Skeletal muscle tissue (tissue), 4 donors: ENCODE measurements around the gene KIAA1549. TPM values are rescaled to one million over a fixed set of nuclear protein-coding genes. Genes with fewer than 3 reads are reported as not detected.

Source experiments
- H3K27ac ChIP-seq: one replicate; pipeline ENCODE4 v1.7.0; 2013; ENCODE audit warnings: mild to moderate bottlenecking, low read depth, low read length, inconsistent platforms
- H3K27me3 ChIP-seq, 3 donors: one replicate each; pipeline ENCODE4 v1.7.0; 2013; ENCODE audit warnings: low read length in 3 of 3; ENCODE audit not compliant: control insufficient read depth in 3 of 3, insufficient read depth in 3 of 3
- H3K36me3 ChIP-seq, 3 donors: one replicate each; pipeline ENCODE4 v1.7.0; 2013; ENCODE audit warnings: low read length in 3 of 3; ENCODE audit not compliant: control insufficient read depth in 3 of 3, insufficient read depth in 3 of 3
- H3K4me1 ChIP-seq, 3 donors: one replicate each; pipeline ENCODE4 v1.7.0; 2013; ENCODE audit warnings: low read length in 3 of 3, mild to moderate bottlenecking in 3 of 3; ENCODE audit not compliant: control insufficient read depth in 3 of 3, insufficient read depth in 3 of 3
- H3K4me3 ChIP-seq, 3 donors: one replicate each; pipeline ENCODE4 v1.7.0; 2013; ENCODE audit warnings: low read length in 3 of 3
- H3K9ac ChIP-seq, 3 donors: one replicate each; pipeline ENCODE4 v1.7.0; 2013; ENCODE audit warnings: low read length in 3 of 3, mild to moderate bottlenecking in 3 of 3, moderate library complexity in 2 of 3, low read depth in 1 of 3
- H3K9me3 ChIP-seq, 3 donors: one replicate each; pipeline ENCODE4 v1.7.0; 2013; ENCODE audit warnings: low read length in 3 of 3; ENCODE audit not compliant: control insufficient read depth in 3 of 3
- total RNA-seq: library from RNA; depleted of rRNA; stranded (reverse); fragments of >200 nt; gene quantifications from one replicate; pipeline ENCODE4 v1.2.3, GENCODE V29; 2014
- donor health status: Osteomylitis.

The KIAA1549 gene
- total RNA-seq, 1 donor from 2014 or later = 4.2 TPM

DNA sequence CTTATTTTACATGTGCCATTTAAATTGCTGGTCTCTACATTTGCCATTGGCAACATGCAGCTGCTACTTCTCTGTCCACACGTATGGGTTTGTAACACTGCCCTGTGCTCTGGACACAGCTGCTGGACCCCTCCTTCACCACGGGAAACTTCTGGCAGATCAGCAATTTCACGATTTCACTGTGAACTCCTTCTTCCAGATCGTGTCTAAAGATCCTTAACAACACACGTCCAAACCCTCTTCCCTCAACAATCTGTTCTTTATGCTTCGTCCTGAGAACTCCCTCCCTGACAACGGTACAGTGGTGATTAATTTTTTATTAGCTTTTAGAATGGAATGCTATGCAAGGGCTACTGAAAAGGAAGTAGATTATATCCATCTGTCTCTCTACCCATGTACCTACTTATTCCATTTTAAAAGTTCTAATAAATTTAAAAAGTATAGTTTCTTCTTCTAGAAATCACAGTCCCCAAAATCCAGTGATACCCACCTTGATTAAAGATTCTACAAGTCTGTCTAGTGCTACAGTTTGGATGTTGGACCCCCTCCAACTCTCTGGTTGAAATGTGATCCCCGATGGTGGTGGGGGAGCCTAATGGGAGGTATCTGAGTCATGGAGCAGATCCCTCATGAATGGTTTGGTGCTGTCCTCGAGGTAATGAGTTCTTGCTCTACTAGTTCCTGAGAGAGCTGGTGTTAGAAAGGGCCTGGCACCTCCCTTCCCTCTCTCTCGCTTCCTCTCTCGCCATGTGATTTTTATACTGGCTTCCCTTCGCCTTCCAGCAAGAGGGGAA lies 81.0 kb downstream of the KIAA1549 start:
- Histone ChIP-seq H3K9ac (no peak overlapping the region), H3K36me3 (no peaks in the 10 kb centered on the region), H3K9me3 (no peaks in the 10 kb centered on the region), H3K4me1 (no peaks in the 10 kb centered on the region), H3K4me3 (no peak overlapping the region), H3K27me3 (no peaks in the 10 kb centered on the region), H3K27ac (no peak overlapping the region)

DNA sequence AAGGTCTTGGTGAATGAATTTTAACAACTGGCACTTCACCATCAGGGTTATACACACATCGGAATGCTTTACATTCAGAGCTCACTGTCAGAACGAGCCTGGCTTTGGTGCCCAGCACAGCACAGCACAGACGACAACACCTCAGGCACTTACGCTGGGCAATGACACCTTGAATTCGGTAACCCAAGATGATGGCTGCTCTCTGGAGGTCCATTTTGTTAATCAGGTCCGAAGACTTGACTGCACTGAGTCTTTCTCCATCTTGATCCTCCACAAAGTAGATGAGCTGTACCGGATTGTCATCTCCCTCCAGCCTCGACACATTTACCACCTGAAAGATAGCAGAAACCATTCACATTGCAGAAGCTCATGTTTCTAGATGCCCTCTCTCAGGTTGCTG lies 82.4 kb downstream of the KIAA1549 start:
- no peaks in the 10 kb centered on the region for H3K9me3 ChIP-seq
- no peaks in the 10 kb centered on the region for H3K27me3 ChIP-seq
- no peak overlapping the region for H3K9ac ChIP-seq
- H3K4me1 ChIP-seq = no peaks in the 10 kb centered on the region
- H3K4me3 ChIP-seq = no peak overlapping the region
- no peak overlapping the region for H3K27ac ChIP-seq
- peaks cover 0 to 2% (median 0%) of the 10 kb centered on the region in 3 donors for H3K36me3 ChIP-seq

DNA sequence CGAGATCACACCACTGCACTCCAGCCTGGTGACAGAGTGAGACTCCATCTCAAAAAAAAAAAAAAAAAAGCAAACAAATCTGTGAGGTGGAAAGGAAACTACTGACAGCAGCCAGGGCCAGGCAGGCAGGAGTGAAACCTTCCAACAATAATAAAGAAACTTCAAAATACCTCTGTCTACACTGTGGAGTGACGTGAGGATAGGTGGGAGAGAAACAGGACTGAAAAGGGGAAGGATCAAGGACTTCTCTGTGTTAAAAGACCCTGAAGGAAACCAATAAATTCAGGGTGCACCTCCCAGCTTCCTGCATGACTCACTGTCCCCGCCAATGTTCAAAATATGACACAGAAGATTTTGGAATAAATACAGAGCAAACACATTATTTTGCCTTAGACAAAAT lies 82.9 kb downstream of the KIAA1549 start:
- no peaks in the 10 kb centered on the region for H3K4me1 ChIP-seq
- no peaks in the 10 kb centered on the region for H3K9me3 ChIP-seq
- no peaks in the 10 kb centered on the region for H3K27me3 ChIP-seq
- no peak overlapping the region for H3K4me3 ChIP-seq
- H3K36me3 ChIP-seq = peaks cover 0 to 2% (median 0%) of the 10 kb centered on the region in 3 donors
- H3K27ac ChIP-seq = no peak overlapping the region
- no peak overlapping the region for H3K9ac ChIP-seq

DNA sequence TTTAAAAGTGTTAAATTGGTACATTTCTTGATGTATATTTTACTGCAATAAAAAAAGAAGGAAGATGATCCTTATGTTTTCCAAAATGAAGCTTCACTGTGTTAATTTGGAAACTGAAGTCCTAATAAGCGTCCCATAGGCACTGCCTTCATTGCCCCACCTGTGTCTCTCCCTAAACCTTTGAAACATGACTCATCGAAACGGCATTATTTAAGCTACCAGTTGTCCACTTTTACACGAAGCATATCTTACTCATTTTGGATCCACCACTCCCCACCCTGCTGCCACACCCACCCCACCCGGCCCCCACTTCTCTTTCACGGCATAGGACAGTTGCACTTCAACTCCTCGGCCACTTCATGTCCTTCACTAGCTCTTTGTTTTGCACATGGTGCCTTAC lies 85.5 kb downstream of the KIAA1549 start:
- no peak overlapping the region for H3K27ac ChIP-seq
- H3K36me3 ChIP-seq = peaks cover 0 to 2% (median 0%) of the 10 kb centered on the region in 3 donors
- no peak overlapping the region for H3K9ac ChIP-seq
- peaks cover 3 to 10% (median 7%) of the 10 kb centered on the region in 3 donors for H3K4me1 ChIP-seq
- no peaks in the 10 kb centered on the region for H3K27me3 ChIP-seq
- no peak overlapping the region for H3K4me3 ChIP-seq
- no peaks in the 10 kb centered on the region for H3K9me3 ChIP-seq

DNA sequence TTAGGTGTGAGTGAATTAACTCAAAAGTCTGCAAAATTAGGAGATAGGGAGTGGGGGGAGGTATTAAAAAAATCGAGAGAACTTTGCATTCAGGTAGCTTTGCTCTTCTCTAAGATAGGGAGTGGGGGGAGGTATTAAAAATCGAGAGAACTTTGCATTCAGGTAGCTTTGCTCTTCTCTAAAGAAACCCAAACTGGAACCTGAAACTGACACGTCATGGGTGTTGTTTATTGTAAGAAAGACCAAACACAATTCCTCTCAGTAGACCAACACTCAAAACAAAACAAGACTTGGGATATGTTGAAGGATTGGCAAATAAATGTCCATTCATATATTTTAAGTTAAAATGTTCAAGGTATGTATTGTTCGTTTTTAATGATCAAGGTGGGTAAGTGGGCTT lies 87.9 kb downstream of the KIAA1549 start:
- H3K4me1 ChIP-seq = peaks cover 3 to 17% (median 7%) of the 10 kb centered on the region in 3 donors
- no peaks in the 10 kb centered on the region for H3K9me3 ChIP-seq
- H3K27ac ChIP-seq = no peak overlapping the region
- no peak overlapping the region for H3K9ac ChIP-seq
- peaks cover 0 to 2% (median 0%) of the 10 kb centered on the region in 3 donors for H3K36me3 ChIP-seq
- H3K27me3 ChIP-seq = no peaks in the 10 kb centered on the region
- H3K4me3 ChIP-seq = no peak overlapping the region

DNA sequence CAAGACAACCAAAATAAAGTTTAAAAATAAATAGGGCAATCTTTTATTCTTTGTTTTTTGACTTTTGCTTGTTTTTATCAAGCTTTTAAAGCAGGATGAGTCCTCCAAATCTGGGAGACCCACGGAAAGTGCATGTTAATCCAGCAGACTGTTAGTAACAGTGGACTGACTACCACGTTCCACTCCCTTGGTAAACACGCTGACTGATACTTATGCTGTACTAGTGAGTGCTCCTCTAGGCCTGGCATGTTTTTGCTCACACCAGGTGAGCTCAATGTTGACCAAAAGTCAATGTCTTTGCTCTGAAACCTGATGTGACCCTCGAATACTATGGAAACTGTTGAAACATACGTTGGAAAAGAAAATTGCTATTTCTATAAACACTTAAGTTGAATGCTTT lies 88.4 kb downstream of the KIAA1549 start:
- Histone ChIP-seq H3K36me3 (peaks cover 0 to 2% (median 0%) of the 10 kb centered on the region in 3 donors), H3K4me3 (no peak overlapping the region)

DNA sequence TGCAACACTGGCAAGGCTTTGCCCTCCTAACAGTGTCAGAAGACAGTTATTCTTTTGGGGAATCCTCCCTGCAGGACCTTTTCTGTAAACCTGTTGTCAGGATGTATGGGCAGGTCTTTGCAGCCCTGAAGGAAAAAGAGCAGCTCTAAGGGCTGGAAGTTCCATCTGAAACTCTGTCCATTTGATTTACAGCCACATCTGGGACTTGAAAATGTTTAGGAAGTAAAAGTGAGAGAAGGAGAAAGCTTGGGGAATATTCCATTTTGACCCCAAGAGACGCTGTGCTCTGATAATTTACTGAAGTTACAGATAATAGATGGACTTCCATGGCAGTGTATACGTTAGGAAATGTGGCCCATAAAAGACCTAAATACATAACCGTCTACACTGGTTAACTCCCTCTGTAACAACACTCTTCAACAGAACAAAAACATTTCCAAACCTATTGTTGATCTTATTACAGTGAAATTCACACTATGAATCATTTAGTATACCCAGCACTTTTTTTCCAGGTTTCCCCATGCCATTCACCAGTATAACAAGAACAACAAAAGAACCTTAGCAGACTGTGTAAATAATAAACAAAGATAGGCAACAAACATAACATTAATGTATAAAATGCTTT lies 89.1 kb downstream of the KIAA1549 start:
- Histone ChIP-seq H3K4me3 (no peak overlapping the region), H3K4me1 (peaks cover 3 to 17% (median 7%) of the 10 kb centered on the region in 3 donors), H3K27me3 (no peaks in the 10 kb centered on the region), H3K27ac (no peak overlapping the region), H3K9me3 (no peaks in the 10 kb centered on the region), H3K36me3 (peaks cover 0 to 2% (median 0%) of the 10 kb centered on the region in 3 donors), H3K9ac (no peak overlapping the region)

More for the DNA sequence above, 88.4 kb downstream of the KIAA1549 start:
- Histone ChIP-seq H3K9me3 (no peaks in the 10 kb centered on the region), H3K27me3 (no peaks in the 10 kb centered on the region), H3K27ac (no peak overlapping the region), H3K4me1 (peaks cover 3 to 17% (median 7%) of the 10 kb centered on the region in 3 donors), H3K9ac (no peak overlapping the region)

DNA sequence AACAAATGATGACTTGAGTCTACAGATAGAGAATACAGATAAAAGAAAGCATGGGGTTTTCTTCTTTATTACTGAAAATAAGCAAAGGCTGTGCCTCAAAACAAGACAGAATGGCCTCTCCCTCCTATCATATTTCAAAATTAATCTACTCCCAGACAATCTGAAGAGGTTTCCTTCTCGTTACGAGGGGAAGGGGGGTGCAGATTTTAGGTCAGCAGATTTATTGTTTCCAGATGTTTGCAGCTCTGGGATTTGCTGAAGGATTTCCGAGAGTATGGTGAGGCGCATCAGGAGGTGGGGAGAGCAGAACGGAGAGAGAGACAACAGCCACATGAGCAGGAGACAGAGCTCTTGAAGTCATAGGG lies 89.8 kb downstream of the KIAA1549 start:
- Histone ChIP-seq H3K4me3 (no peak overlapping the region), H3K27ac (no peak overlapping the region), H3K9ac (no peak overlapping the region), H3K36me3 (peaks cover 0 to 2% (median 0%) of the 10 kb centered on the region in 3 donors), H3K9me3 (no peaks in the 10 kb centered on the region), H3K27me3 (no peaks in the 10 kb centered on the region), H3K4me1 (peaks cover 3 to 17% (median 7%) of the 10 kb centered on the region in 3 donors)

DNA sequence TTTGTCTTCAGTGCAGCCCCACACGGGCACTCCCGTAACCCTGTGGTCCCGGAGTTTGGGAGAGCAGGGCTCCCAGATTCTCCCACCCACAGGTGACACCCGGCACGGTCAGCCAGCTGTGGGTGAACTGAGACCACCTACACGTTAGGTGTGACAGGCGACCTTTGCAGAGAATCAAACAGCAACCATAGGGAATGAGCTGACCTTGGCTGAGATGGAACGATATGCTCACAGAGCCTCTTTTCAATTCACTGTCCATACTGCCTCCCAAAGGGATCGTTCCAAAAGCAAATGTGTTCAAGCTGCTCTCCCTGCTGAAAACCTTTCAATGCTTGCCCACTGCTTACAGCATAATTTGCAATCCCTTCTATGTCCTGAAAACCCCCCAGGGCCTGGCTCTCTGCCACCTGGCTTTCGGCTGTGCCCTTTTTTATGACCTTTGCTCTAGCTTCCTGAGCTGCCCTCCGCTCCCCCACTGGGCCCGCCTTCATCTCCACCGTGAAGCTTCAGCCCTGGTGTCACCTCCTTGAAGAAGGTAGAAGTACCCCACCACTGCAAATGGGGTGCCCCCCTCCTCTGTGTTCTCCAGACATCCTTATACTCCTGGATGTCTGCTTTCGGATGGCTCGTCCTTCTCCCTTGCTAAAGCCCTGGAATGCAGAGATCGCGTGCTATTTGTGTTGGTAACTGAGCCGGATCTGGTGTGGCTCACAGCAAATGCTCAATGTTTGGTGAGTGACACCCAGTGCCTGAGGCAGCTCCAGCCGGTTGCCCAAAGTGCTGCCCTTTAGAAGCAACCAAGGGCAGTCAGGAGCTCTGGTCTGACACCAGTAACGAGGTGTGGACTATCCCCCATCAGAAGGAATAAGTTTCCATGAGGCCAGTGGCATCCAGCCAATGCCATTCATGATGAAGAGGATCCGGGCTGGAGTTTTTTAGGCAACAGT lies 90.4 kb downstream of the KIAA1549 start:
- Histone ChIP-seq H3K27ac (no peak overlapping the region), H3K9ac (no peak overlapping the region), H3K9me3 (no peaks in the 10 kb centered on the region), H3K4me3 (no peak overlapping the region), H3K27me3 (no peaks in the 10 kb centered on the region), H3K36me3 (peaks cover 0 to 2% (median 0%) of the 10 kb centered on the region in 3 donors), H3K4me1 (peaks cover 3 to 17% (median 7%) of the 10 kb centered on the region in 3 donors)
